ENCODE measurements around the gene RALGDS. TPM values are rescaled to one million over a fixed set of nuclear protein-coding genes. Genes with fewer than 3 reads are reported as not detected.

RALGDS gene
- polyA plus RNA-seq, 4 donors = 33.0 to 49.0 (median 35.7) TPM

- FAIRE-seq (no peak), DNase-seq (no peak)
- no peak overlapping the region for H3K4me3 ChIP-seq (ENCODE audit: low read depth in 1 of 3, low read length in 3 of 3)
- H3K36me3 ChIP-seq (ENCODE audit: control insufficient read depth in 3 of 3, insufficient read depth in 2 of 3, low read depth in 1 of 3, low read length in 3 of 3) = peaks cover 0 to 50% (median 0%) of the 10 kb centered on the region in 3 donors
- H3K27ac ChIP-seq (ENCODE audit: low read depth in 1 of 3, low read length in 2 of 3) = peak overlapping the region in 2 of 3 donors; percentile 59 to 86
- no peaks in the 10 kb centered on the region for H3K27me3 ChIP-seq (ENCODE audit: control insufficient read depth in 3 of 3, insufficient read depth in 3 of 3, low read length in 3 of 3)
- peaks cover 5 to 29% (median 11%) of the 10 kb centered on the region in 3 donors for H3K4me1 ChIP-seq (ENCODE audit: control insufficient read depth in 3 of 3, insufficient read depth in 2 of 3, low read depth in 1 of 3, low read length in 2 of 3)
- no peaks in the 10 kb centered on the region for H3K9me3 ChIP-seq (ENCODE audit: control insufficient read depth in 2 of 2, insufficient read depth in 1 of 2, low read depth in 1 of 2, low read length in 1 of 2)
- WGBS, 3 donors = 78 to 85% (median 83%) methylated on average over 17 of the region's 17 CpGs
Observed at GRCh38 chr9:133126697-133127339, 5.8 kb upstream of the RALGDS start.

- H3K27me3 ChIP-seq (ENCODE audit: control insufficient read depth in 3 of 3, insufficient read depth in 3 of 3, low read length in 3 of 3) = no peaks in the 10 kb centered on the region
- FAIRE-seq (no peak), DNase-seq (no peak)
- peaks cover 0 to 44% (median 0%) of the 10 kb centered on the region in 3 donors for H3K36me3 ChIP-seq (ENCODE audit: control insufficient read depth in 3 of 3, insufficient read depth in 2 of 3, low read depth in 1 of 3, low read length in 3 of 3)
- peaks cover 7 to 35% (median 14%) of the 10 kb centered on the region in 3 donors for H3K4me1 ChIP-seq (ENCODE audit: control insufficient read depth in 3 of 3, insufficient read depth in 2 of 3, low read depth in 1 of 3, low read length in 2 of 3)
- H3K27ac ChIP-seq (ENCODE audit: low read depth in 1 of 3, low read length in 2 of 3) = peak overlapping the region in 2 of 3 donors; percentile 50 to 86
- peak overlapping the region in 1 of 3 donors; percentile 21 for H3K4me3 ChIP-seq (ENCODE audit: low read depth in 1 of 3, low read length in 3 of 3)
- WGBS, 3 donors = 44 to 80% (median 49%) methylated on average over 22 to 24 of the region's 24 CpGs
- H3K9me3 ChIP-seq (ENCODE audit: control insufficient read depth in 2 of 2, insufficient read depth in 1 of 2, low read depth in 1 of 2, low read length in 1 of 2) = no peaks in the 10 kb centered on the region
Observed at GRCh38 chr9:133125941-133126696, 5.1 kb upstream of the RALGDS start.

- Histone ChIP-seq H3K9me3 (ENCODE audit: control insufficient read depth in 2 of 2, insufficient read depth in 1 of 2, low read depth in 1 of 2, low read length in 1 of 2) (no peaks in the 10 kb centered on the region), H3K27me3 (ENCODE audit: control insufficient read depth in 3 of 3, insufficient read depth in 3 of 3, low read length in 3 of 3) (no peaks in the 10 kb centered on the region), H3K4me1 (ENCODE audit: control insufficient read depth in 3 of 3, insufficient read depth in 2 of 3, low read depth in 1 of 3, low read length in 2 of 3) (peaks cover 7 to 40% (median 16%) of the 10 kb centered on the region in 3 donors), H3K27ac (ENCODE audit: low read depth in 1 of 3, low read length in 2 of 3) (peak overlapping the region in 1 of 3 donors; percentile 1), H3K36me3 (ENCODE audit: control insufficient read depth in 3 of 3, insufficient read depth in 2 of 3, low read depth in 1 of 3, low read length in 3 of 3) (peaks cover 0 to 39% (median 0%) of the 10 kb centered on the region in 3 donors), H3K4me3 (ENCODE audit: low read depth in 1 of 3, low read length in 3 of 3) (no peak overlapping the region)
- DNase-seq (no peak), FAIRE-seq (no peak)
- 83 to 87% (median 86%) methylated on average over 2 of the region's 2 CpGs for WGBS, 3 donors
Observed at GRCh38 chr9:133124907-133125275, 3.9 kb upstream of the RALGDS start.

GRCh38 chr9:133124123-133124906 is 3.3 kb upstream of the RALGDS start:
- Histone ChIP-seq H3K27ac (ENCODE audit: low read depth in 1 of 3, low read length in 2 of 3) (peak overlapping the region in 2 of 3 donors; percentile 50 to 94), H3K4me3 (ENCODE audit: low read depth in 1 of 3, low read length in 3 of 3) (no peak overlapping the region), H3K9me3 (ENCODE audit: control insufficient read depth in 2 of 2, insufficient read depth in 1 of 2, low read depth in 1 of 2, low read length in 1 of 2) (no peaks in the 10 kb centered on the region), H3K27me3 (ENCODE audit: control insufficient read depth in 3 of 3, insufficient read depth in 3 of 3, low read length in 3 of 3) (no peaks in the 10 kb centered on the region), H3K36me3 (ENCODE audit: control insufficient read depth in 3 of 3, insufficient read depth in 2 of 3, low read depth in 1 of 3, low read length in 3 of 3) (peaks cover 0 to 35% (median 0%) of the 10 kb centered on the region in 3 donors), H3K4me1 (ENCODE audit: control insufficient read depth in 3 of 3, insufficient read depth in 2 of 3, low read depth in 1 of 3, low read length in 2 of 3) (peaks cover 10 to 46% (median 17%) of the 10 kb centered on the region in 3 donors)
- 93 to 95% (median 94%) methylated on average over 8 of the region's 8 CpGs for WGBS, 3 donors
- FAIRE-seq (no peak), DNase-seq (no peak)

- Histone ChIP-seq H3K9me3 (ENCODE audit: control insufficient read depth in 2 of 2, insufficient read depth in 1 of 2, low read depth in 1 of 2, low read length in 1 of 2) (no peaks in the 10 kb centered on the region), H3K4me3 (ENCODE audit: low read depth in 1 of 3, low read length in 3 of 3) (no peak overlapping the region), H3K4me1 (ENCODE audit: control insufficient read depth in 3 of 3, insufficient read depth in 2 of 3, low read depth in 1 of 3, low read length in 2 of 3) (peaks cover 10 to 57% (median 17%) of the 10 kb centered on the region in 3 donors), H3K27ac (ENCODE audit: low read depth in 1 of 3, low read length in 2 of 3) (peak overlapping the region; percentile 81 to 94 (median 90)), H3K36me3 (ENCODE audit: control insufficient read depth in 3 of 3, insufficient read depth in 2 of 3, low read depth in 1 of 3, low read length in 3 of 3) (peaks cover 0 to 32% (median 0%) of the 10 kb centered on the region in 3 donors), H3K27me3 (ENCODE audit: control insufficient read depth in 3 of 3, insufficient read depth in 3 of 3, low read length in 3 of 3) (no peaks in the 10 kb centered on the region)
- whole genome bisulfite sequencing, 3 donors = 20 to 36% (median 34%) methylated on average over 19 of the region's 19 CpGs
- DNase-seq = peak; percentile 81 to 84
- no peak for FAIRE-seq
Observed at GRCh38 chr9:133122935-133123611, 2.0 kb upstream of the RALGDS start.

- no peak overlapping the region for H3K4me3 ChIP-seq (ENCODE audit: low read depth in 1 of 3, low read length in 3 of 3)
- FAIRE-seq (no peak), DNase-seq (no peak)
- no peaks in the 10 kb centered on the region for H3K27me3 ChIP-seq (ENCODE audit: control insufficient read depth in 3 of 3, insufficient read depth in 3 of 3, low read length in 3 of 3)
- no peaks in the 10 kb centered on the region for H3K9me3 ChIP-seq (ENCODE audit: control insufficient read depth in 2 of 2, insufficient read depth in 1 of 2, low read depth in 1 of 2, low read length in 1 of 2)
- H3K36me3 ChIP-seq (ENCODE audit: control insufficient read depth in 3 of 3, insufficient read depth in 2 of 3, low read depth in 1 of 3, low read length in 3 of 3) = peaks cover 0 to 32% (median 0%) of the 10 kb centered on the region in 3 donors
- peaks cover 15 to 57% (median 18%) of the 10 kb centered on the region in 3 donors for H3K4me1 ChIP-seq (ENCODE audit: control insufficient read depth in 3 of 3, insufficient read depth in 2 of 3, low read depth in 1 of 3, low read length in 2 of 3)
- peak overlapping the region; percentile 81 to 94 (median 90) for H3K27ac ChIP-seq (ENCODE audit: low read depth in 1 of 3, low read length in 2 of 3)
- 50 to 61% (median 60%) methylated on average over 4 of the region's 4 CpGs for WGBS, 3 donors
Observed at GRCh38 chr9:133122605-133122934, 1.5 kb upstream of the RALGDS start.

GRCh38 chr9:133121915-133122550 is 993 bp upstream of the RALGDS start:
- H3K9me3 ChIP-seq (ENCODE audit: control insufficient read depth in 2 of 2, insufficient read depth in 1 of 2, low read depth in 1 of 2, low read length in 1 of 2) = no peaks in the 10 kb centered on the region
- peaks cover 19 to 57% (median 21%) of the 10 kb centered on the region in 3 donors for H3K4me1 ChIP-seq (ENCODE audit: control insufficient read depth in 3 of 3, insufficient read depth in 2 of 3, low read depth in 1 of 3, low read length in 2 of 3)
- DNase-seq = no peak
- WGBS, 3 donors = 82 to 83% (median 82%) methylated on average over 8 of the region's 8 CpGs
- H3K27ac ChIP-seq (ENCODE audit: low read depth in 1 of 3, low read length in 2 of 3) = peak overlapping the region; percentile 81 to 94 (median 90)
- no peaks in the 10 kb centered on the region for H3K27me3 ChIP-seq (ENCODE audit: control insufficient read depth in 3 of 3, insufficient read depth in 3 of 3, low read length in 3 of 3)
- no peak for FAIRE-seq
- peaks cover 0 to 32% (median 0%) of the 10 kb centered on the region in 3 donors for H3K36me3 ChIP-seq (ENCODE audit: control insufficient read depth in 3 of 3, insufficient read depth in 2 of 3, low read depth in 1 of 3, low read length in 3 of 3)
- H3K4me3 ChIP-seq (ENCODE audit: low read depth in 1 of 3, low read length in 3 of 3) = no peak overlapping the region
